GM19324 (cell line): ENCODE measurements around the gene SRCIN1.

Source experiments
- ATAC-seq: cut with Tn5 transposase; IDR thresholded peaks from one replicate; pipeline ENCODE4 v1.9.1; 2021; ENCODE audit warnings: mild to moderate bottlenecking, moderate library complexity; ENCODE audit not compliant: unreplicated experiment, low FRiP score

SRCIN1 gene

DNA sequence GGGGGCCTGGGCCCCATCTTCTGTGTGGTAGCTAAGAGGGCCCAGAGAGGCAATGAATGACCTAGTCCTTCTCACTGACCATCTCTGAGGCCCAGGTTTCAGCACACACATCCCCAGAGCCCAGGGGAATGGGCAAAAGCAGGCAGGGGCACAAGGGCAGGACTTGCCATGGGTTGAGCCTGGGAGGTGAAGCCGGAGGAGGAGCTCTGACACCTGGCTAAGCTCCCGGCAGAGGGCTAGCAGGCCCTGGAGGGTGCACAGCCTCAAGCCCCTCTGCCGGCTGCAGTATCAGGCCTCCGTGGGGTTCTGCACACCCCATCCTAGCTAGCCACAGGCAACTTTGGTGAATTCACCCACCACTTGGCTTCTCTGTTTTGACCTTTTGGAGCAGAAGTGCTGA, 5.3 kb downstream of the SRCIN1 start:
- ATAC-seq: no peak

DNA sequence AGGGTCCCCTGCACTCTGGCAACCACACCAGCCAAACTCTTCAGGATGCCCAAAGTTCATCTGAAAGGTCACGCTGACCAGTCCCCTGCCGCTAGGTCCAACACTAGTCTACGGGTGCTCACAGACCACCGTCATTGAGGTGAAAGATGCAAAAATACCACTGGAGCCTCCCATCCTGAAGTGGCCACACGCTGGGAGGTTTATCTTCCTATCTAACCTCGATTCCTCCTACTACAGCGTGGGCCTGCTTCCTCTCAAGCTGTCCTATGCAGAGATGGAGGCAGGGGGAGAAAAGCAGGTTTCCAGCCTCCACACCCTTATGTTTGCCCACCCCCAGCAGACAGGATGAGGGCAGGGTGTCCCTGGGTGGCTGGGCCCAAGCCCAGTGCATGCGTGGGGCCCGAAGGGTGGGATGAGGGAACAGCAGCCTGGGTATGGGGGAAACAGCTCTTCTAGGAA, 6.3 kb downstream of the SRCIN1 start:
- no peak for ATAC-seq

DNA sequence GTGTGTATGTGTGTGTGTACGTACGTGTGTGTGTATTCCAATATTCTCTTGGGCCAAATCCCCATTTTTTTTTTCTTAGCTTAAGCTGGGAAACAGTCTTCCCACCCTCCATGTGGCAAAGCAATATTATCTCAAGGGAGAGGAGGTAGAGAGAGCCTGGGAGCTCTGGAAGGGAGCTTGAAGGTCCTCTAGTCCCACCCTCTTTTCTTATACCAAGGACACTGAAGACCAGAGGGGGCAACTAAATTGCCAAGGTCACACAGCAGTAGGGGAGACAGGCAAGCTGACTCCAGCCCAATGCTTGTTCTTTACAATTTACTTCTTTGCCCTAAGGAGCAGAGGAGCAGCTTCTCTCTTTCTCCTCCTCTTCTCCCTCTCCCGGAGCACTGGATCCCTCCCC, 6.8 kb downstream of the SRCIN1 start:
- ATAC-seq: no peak

DNA sequence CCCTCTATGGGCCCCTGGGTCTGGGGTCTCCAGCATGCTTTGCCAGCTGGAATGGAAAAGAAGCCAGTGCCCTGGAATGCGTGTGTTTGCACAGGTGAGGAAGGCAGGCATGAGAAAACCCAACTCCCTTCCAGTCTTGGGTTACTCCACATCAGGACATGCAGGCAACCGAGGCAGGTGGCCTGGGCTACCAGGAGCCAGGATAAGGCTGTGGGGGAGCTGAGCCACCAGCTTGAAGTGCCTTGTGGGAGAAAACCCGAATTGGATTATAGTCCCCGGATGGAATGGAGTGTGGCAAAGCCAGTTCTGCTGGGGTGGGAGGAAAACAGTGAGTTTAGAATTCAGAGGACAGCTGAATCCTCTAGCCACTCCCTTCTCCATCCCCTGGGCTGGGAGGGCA, 7.2 kb downstream of the SRCIN1 start:
- ATAC-seq: no peak

DNA sequence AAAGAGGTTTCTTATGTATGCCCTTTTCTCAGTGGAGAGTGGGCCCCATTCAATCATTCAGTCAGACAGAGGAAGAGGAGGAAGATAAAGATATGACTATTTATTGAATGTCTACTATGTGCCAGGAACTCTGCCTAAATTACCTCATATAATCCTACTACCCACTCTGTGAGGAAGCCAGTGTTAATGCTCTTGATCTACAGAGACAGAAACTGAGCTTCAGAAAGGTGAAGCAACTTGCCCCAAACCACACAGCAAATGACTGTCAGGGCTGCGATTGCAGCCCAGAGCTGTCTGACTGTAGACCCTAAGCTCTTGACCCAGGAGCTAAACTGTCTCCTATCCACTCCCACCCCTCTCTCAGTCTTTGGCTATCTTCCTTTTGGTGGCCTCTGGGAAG, 8.4 kb downstream of the SRCIN1 start:
- no peak for ATAC-seq

DNA sequence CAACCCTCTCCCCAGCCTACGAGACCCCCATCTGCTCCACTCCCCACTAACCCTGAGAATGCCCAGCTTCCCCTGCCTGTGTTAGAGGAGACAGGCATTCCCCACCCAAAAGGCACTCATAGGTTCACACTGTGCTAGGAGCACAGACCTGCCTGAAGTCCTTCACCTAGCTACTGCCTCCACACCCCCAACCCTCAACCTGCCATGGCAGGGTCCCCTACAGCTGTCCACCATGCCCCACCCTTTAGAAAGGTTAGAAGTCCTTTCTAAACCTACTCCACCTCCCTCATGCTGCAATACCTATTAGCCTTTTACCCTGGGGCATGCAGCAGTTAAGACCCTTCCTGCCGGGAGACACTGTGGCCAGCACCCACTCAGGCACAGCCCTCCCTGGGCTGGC, 9.1 kb downstream of the SRCIN1 start:
- ATAC-seq: no peak

DNA sequence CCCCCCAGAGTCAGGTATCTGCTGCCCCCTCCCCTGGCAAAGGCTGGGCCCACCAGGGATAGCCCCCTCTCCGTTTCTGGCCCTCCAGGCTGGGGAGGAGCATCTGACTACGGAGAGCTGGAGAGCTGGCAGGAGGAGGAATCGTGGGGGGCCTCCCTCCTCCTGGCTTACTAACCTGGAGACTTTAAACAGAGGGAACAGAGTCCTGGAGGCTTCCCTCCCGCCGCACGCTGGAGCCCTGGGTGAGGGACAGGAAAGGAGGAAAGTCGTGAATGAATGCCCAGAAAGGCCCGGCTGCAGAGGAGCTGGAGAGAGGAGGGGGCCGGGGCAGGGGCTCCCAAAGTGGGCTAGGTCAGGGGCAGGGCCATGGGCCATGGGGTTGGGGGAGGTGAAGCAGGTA, 9.9 kb downstream of the SRCIN1 start:
- ATAC-seq: no peak

DNA sequence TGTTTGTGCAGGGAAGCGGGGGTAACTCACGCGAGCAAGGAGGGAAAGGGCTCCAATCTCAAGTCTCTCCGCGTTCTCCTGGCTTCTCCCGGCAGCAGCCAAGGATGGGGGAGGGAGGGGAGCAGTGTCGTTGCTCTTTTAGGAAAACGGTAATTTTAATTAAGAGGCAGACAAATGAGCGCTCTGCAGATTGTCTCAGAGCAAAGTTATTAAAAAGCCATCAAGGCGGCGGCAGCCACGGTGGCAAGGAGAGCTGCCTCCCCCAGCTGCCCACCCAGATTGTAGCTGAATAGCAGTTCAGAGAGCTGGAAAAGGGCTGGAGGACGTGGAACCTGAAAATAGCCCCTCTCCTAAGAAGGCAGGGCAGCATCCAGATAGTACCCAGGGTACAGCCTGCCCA, 11.6 kb downstream of the SRCIN1 start:
- no peak for ATAC-seq

DNA sequence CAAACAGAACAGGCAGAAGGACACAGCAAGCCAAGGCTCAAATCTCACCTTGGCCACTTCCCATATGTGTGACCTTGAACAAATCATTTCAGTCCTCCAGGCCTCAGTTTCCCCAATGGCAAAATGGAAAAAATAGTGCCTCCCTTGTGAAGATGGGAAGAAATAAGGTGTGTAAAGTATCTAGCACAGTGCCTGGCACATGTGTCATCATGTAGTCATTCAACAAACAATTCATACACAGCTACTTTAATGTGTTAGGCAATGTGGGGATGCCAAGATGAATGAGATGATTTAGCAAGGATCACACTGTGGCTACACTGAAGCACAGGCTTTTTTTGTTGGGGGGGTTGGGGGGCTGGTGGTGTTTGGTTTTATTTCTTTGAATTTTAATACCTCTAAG, 13.3 kb downstream of the SRCIN1 start:
- no peak for ATAC-seq

DNA sequence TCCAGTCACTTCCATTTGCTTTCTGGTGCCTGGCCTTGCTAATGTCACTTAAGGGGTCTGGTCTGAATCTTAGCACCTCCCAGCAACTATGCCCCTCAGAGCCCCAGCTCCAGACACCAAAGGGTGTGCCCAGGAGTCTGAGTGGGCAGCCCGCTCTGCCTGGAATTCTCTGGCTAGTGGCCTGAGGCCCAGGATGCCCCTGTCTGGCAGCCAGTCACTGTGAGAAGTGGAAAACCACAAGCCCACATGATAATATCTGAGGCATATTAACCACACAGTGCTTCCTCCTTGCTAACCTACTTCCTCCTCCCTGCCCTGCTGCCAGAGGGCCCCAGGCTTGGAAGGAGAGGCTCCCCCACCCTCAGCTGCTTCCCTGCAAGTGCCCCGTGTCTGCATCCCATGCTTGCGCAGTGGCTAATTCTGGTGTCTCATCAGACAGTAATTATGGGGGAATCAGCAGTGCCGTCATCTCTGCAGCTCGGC, 14.0 kb downstream of the SRCIN1 start:
- no peak for ATAC-seq

DNA sequence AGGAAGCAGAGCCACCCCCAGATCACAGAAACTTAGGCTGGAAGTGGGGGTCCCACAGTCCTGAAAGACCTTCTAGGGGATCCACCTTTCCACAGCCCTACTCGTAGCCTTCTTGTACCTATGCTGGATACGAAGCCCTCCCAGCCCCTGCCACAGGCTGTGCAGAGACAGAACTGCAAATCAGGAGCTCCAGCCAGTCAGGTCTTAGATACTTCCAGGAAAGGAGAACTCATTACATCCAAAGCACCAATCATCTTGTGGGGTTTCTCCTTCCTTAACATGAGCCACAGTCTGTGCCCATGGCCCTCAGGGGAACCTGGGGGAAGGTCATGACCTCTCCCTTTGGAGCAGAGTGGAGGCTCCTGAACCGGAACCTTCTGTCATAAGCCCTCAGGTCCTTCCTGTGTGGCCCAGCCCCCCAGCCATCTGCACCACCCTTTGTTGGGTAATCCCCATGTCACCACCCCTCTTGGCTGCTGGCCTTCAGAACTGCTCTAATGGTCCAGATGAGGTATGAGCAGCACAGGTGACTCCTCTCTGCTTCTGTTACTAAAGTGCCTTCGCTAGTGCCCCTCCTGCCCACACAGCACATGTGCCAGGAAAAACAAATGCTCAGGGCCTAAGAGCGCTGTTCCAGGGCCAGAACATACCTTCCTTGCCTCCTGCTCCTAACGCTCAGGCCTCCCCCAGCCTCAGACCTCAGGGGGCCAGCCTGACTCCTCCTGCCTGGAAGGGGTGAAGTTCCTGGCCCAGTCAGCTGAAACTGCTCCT, 14.6 kb downstream of the SRCIN1 start:
- ATAC-seq: no peak

DNA sequence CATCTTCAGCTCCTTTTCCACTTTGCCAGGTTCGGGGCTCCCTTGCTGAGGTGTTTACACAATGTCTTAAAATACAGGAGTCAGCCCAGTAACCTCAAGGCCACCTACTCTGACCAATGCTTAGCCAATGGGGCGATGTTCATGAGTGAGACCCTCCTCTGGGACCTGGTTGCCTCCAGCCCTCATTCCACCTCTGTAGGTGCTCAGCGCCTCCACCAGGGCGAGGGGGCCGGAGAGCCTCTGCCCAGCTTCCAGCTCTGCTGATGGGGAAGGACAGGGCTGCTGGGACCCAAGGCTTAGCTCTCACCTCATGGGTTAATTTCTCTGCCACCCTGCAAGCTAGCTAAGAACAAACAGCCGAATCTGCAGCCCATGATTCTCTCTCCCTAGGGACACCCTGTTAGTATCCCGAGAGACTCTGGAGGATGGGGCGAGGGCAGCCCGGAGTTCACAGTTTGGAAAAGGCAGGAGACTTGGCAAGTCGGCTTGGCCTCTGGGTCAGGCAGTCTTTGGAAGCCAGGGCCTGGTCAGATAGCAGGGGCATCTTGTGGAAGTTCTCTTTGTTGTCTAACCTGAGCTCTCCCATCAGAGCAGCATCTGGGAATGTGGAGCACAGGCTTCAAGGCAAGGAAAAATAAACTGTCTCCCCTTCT, 16.2 kb downstream of the SRCIN1 start:
- no peak for ATAC-seq

DNA sequence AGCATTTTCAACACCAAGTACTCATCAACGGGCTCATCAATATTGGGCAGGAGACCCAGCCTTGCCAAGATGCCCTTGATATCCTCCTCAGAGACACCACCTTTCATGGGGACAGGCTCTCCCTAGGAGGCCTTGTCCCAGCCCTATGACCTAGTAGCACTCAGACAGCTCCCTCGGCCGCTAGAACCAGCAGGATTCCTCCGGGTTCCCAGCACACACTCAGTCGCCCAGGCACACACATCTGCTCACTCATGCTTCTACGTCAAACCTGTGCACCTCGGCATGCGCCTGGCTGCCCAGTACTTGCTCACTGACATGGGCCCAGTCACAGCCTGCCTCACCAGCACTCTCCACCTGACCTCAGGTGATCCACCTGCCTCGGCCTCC, 17.0 kb downstream of the SRCIN1 start:
- no peak for ATAC-seq

DNA sequence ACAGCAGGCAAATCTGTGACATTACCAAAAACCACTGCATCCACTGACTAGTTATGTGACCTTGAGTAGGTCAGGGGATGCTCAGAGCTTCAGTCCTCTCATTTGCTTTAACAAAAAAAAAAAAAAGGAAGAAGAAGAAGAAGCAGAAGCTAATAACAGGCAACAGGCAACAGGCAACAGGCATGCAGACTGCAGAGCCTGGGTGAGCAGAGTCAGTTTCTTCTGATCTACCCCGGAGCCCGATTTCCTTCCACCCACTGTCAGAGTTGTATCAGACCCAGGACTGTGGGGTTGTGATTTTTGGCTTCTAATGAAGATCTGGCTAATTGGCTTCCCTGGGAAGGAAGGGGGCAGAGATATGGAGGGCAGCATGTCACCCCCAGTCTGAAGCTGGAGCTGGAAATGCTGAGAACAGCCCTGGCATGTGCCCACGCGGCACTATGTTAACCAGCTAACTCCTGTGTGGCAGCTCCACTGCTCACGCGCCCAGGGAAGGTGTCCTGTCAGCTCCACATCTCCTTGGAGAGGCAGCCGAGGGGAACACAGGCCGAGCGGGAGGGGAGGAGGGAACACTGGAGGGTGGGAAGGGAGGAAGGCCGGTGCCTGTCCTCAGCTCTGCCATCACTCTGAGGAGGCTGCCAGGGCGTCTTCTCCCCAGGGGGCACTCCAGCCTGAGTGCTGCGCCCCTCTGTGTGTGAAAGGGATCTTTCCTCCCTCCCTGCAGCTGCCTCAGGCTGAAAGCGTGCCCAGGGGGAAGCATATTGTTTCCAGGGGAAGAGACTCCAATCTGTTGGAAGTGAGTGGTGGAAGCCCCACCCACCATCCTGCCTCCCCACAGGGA, 17.6 kb downstream of the SRCIN1 start:
- ATAC-seq: no peak

DNA sequence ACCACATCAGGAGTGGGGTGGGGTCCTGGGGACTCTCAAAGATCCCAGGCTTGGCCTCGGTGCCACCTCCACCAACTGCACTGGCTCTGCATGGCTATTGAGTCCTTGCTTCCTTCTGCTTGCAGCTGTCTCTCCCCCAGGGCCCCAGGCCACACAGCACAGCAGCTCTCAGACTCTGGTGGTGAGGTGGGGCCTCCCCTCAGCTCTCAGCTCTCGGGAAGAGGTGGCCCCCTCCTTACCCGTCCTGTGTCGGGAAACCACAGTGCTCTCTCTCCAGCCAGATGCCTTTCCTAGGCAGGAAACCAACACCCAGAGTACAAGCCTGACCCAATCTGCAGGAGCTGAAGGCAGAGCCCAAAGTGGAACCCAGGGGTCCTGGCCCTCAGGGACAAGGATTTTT, 18.5 kb downstream of the SRCIN1 start:
- no peak for ATAC-seq

DNA sequence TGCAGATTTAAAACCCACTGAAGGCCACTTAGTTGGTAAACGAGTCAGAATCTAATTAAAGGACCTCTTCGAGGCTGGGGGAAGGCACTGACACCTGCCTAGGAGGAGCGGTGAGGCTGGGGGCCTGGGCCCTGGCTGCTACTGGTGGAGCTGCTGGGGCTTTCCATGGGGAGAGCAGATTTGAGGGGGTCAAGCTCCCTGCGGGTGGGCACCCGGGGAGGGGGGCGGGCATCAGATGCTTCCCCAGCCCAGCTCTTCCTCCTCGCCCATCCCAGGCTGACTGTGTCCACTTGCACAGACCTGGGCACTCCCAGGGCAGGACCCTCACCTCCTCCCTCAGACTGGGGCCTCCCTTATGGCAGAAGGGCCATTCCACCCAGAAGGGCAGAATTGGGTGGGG, 19.0 kb downstream of the SRCIN1 start:
- no peak for ATAC-seq

DNA sequence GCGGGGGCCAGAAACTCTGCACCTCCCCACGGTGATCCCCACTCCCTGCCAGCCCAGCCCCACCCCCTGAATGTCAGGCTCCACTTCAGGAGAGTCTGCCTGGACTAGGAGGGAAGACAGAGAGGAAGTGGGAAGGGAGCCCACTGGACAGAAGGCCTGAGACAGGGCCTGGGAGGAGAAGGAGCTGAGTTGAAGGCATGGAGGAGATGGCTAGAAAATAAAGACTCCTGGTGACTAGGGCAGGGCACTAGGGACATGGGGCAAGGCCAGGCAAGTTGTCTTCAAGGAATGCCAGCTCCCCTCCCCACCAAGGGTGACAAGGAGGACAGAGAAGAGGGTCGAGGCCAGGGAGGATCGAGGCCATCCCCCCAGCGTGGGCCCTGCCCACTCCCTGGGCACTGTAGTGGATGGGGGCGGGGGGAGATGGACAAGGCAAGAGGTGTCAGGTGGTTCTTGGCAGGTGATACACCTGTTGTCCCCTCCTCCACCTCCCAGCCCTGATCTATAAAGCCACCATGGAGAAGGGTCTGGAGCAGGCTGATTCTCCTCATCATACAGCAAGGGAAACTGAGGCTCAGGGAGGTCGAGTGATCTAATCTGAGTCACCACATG, 19.7 kb downstream of the SRCIN1 start:
- ATAC-seq: no peak

DNA sequence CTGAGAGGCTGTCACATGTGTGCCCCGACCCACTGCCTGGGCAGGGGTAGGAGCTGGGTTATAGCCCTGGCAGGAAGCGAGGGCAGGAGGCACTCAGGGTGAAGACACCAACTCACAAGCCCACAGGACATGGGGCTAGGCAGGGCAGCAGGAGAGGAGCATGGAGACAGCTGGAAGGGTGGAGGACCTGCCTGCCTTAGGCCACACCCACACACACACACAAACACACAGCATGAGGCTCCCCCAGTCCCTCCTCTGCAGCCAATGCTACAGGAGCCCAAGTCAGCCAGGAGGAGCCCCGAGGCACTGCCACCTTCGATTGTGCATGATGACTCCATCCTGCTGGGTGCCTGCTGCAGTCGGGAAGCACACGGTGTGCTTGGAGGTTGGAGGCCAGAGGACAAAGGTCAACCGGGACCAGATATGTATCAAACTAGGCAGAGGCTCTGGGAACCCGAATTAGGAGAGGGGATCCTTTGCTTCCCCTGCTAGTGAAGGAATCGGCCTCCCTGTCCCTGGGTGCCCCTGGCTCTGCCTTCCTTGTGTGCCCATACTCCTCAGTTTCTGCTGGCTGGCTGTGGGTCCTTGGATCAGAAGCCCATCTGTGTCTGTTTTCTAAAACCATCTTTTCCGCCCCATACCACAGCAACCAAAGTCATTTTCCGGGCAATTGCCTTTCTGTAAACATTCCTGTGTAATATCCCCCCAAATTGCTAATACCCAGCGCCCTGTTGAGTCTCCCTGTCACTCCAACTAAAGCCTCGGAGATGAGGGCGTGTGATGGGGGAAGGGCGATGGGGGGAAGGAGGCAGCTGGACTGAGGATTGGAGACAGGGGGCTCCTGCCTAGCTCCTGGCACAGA, 20.5 kb downstream of the SRCIN1 start:
- no peak for ATAC-seq

DNA sequence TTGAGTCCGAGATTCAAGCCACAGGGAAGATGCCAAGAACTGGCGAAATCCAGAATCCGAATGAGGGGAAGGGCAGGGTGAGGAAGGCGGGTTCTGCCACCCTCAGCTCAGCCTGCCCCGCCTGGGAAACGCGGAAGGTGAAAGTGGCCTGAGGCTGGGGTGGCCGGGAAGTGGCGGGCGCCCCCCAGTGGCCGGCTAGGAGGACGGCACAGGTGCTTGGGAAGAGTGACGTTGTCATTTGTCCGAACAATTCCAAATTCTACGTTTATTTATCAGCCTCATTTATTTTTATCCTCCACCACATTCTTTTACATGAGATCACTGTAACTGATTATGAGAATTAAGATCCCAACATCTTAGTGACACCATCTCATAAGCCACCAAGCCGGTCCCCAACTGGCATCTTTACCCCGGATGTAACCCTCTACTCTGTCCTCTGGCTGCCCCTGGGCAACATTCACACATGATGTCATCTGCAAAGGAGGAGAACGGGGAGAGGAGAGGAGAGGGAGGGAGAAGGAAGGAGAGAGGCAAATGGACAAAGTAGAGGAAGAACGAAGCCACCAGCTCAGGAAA, 21.3 kb downstream of the SRCIN1 start:
- ATAC-seq: no peak
